HepG2 (cell line): ENCODE results near the gene COL8A2. TPM values are rescaled to one million over a fixed set of nuclear protein-coding genes. Genes with fewer than 3 reads are reported as not detected.

ENCODE experiments used
- ATAC-seq: fragments of 200-7000 bp; cut with Tn5 transposase; 3 replicates; pipeline ENCODE4 v1.9.1; 2020; ENCODE audit warnings: mild to moderate bottlenecking, moderate library complexity
- BruUV-seq: library from RNA; stranded (reverse); fragments of 400-500 nt; replicated peaks from 2 replicates; lab custom pipeline; 2021; lab: Mats Ljungman, UMichigan
- CTCF ChIA-PET: fragments of 300-600 bp; formaldehyde crosslinking; extraction: SDS; loops from one replicate; lab custom pipeline; 2021; ENCODE audit warnings: low total read pairs, inconsistent platforms, low intra/inter-chr PET ratio; lab: Yijun Ruan, JAX
- POLR2A ChIA-PET: fragments of 350-600 bp; sonication (Branson Sonifier 250); formaldehyde crosslinking; loops from one replicate; lab custom pipeline; 2020; ENCODE audit warnings: antibody characterized with exemption, inconsistent platforms; lab: Yijun Ruan, JAX
- DNase-seq: peaks from one replicate; pipeline ENCODE4 v3.0.0-alpha.2; 2015; ENCODE audit warnings: low spot score
- FAIRE-seq: peaks from 3 replicates; lab custom pipeline; 2011; peaks lifted over from hg19 to GRCh38; lab: Jason Lieb, UNC
- H2AFZ ChIP-seq: one replicate; pipeline ENCODE4 v1.6.1; 2011; ENCODE audit warnings: low read length, inconsistent platforms
- H3K27ac ChIP-seq: fragments of 300-600 bp; 3 replicates; pipeline ENCODE4 v1.8.0; 2011; ENCODE audit warnings: mixed run types, mild to moderate bottlenecking, mixed read lengths, low read length, inconsistent platforms; ENCODE audit not compliant: insufficient read depth; ENCODE audit errors: extremely low read length
- H3K27me3 ChIP-seq, 2 experiments: fragments of 200-600 bp in 1 of 2; 2 replicates in 1 of 2; 3 replicates in 1 of 2; pipeline versions ENCODE4 v1.6.0 to v1.8.0; 2011; ENCODE audit warnings: low read length in 2 of 2, mild to moderate bottlenecking in 2 of 2, moderate library complexity in 2 of 2, inconsistent platforms in 1 of 2; ENCODE audit not compliant: insufficient read depth in 2 of 2, control insufficient read depth in 1 of 2
- H3K36me3 ChIP-seq, 2 experiments: fragments of 200-600 bp in 1 of 2; replicated peaks in 1 of 2; 2 replicates in 1 of 2; 3 replicates in 1 of 2; pipeline versions ENCODE4 v1.5.1 to v1.8.0; 2011; ENCODE audit warnings: low read length in 2 of 2, inconsistent platforms in 1 of 2; ENCODE audit not compliant: insufficient read depth in 2 of 2, control insufficient read depth in 1 of 2
- H3K4me1 ChIP-seq: 2 replicates; pipeline ENCODE4 v1.5.1; 2012; ENCODE audit warnings: low read length, inconsistent platforms; ENCODE audit not compliant: insufficient read depth
- H3K4me2 ChIP-seq: 2 replicates; pipeline ENCODE4 v1.6.0; 2011; ENCODE audit warnings: low read depth, low read length, inconsistent platforms
- H3K4me3 ChIP-seq, 3 experiments: fragments of 200-600 bp in 1 of 3; sonication (generic), shearing (Covaris generic) in 1 of 3; replicated peaks in 1 of 3; 2 replicates each; pipeline ENCODE4 v1.5.1; 2011 to 2016; ENCODE audit warnings: low read length in 3 of 3, inconsistent platforms in 2 of 3, low read depth in 2 of 3, mild to moderate bottlenecking in 2 of 3, control low read depth in 1 of 3, mixed read lengths in 1 of 3; ENCODE audit not compliant: insufficient read depth in 1 of 3
- H3K79me2 ChIP-seq: one replicate; pipeline ENCODE4 v1.6.1; 2011; ENCODE audit warnings: low read length, inconsistent platforms; ENCODE audit not compliant: insufficient read depth
- H3K9ac ChIP-seq: 2 replicates; pipeline ENCODE4 v1.6.0; 2011; ENCODE audit warnings: mild to moderate bottlenecking, low read depth, low read length, inconsistent platforms; ENCODE audit not compliant: insufficient read depth
- H3K9me3 ChIP-seq: 2 replicates; pipeline ENCODE4 v1.5.1; 2012; ENCODE audit warnings: mild to moderate bottlenecking, low read length
- H4K20me1 ChIP-seq: 2 replicates; pipeline ENCODE4 v1.6.0; 2011; ENCODE audit warnings: inconsistent platforms, mild to moderate bottlenecking, low read length, moderate library complexity; ENCODE audit not compliant: insufficient read depth
- BHLHE40 ChIP-seq: IDR thresholded peaks from 2 replicates; pipeline ENCODE4 v1.6.1; 2011; ENCODE audit warnings: low read length, improper control_type of control experiment
- CCDC6 ChIP-seq: sonication (generic); formaldehyde crosslinking; IDR thresholded peaks from 2 replicates; pipeline ENCODE4 v1.8.1; 2022; ENCODE audit warnings: mild to moderate bottlenecking, missing genetic modification reagents, moderate library complexity
- CEBPG ChIP-seq: IDR thresholded peaks from 2 replicates; pipeline ENCODE4 v1.6.1; 2016
- CENPT ChIP-seq: sonication (generic); formaldehyde crosslinking; IDR thresholded peaks from 2 replicates; pipeline ENCODE4 v1.8.0; 2022; ENCODE audit warnings: low read depth, mild to moderate bottlenecking, moderate library complexity, missing genetic modification reagents
- GZF1 ChIP-seq: sonication (generic); formaldehyde crosslinking; IDR thresholded peaks from 2 replicates; pipeline ENCODE4 v1.5.1; 2020; ENCODE audit warnings: mild to moderate bottlenecking, missing genetic modification reagents
- HNRNPLL ChIP-seq: fragments of 200-400 bp; formaldehyde crosslinking; IDR thresholded peaks from 2 replicates; pipeline ENCODE4 v1.6.1; 2017; ENCODE audit warnings: mild to moderate bottlenecking, low read depth, low read length; ENCODE audit not compliant: poor library complexity, severe bottlenecking
- RBAK ChIP-seq: sonication (generic); formaldehyde crosslinking; IDR thresholded peaks from 2 replicates; pipeline ENCODE4 v1.5.1; 2020; ENCODE audit warnings: mild to moderate bottlenecking, missing genetic modification reagents
- ZFP36 ChIP-seq: fragments of 150-350 bp; IDR thresholded peaks from 2 replicates; pipeline ENCODE4 v1.6.1; 2018; ENCODE audit warnings: borderline replicate concordance, low read length, low read depth; ENCODE audit not compliant: partially characterized antibody
- ZNF263 ChIP-seq: sonication (generic); formaldehyde crosslinking; IDR thresholded peaks from 2 replicates; pipeline ENCODE4 v1.4.0; 2020; ENCODE audit warnings: missing genetic modification reagents
- WGBS: methylation state at CpG from one replicate; pipeline ENCODE4 v1.1.6; 2017; ENCODE audit warnings: low lambda C conversion rate; 5-methylcytosine and 5-hydroxymethylcytosine counted together
- in situ Hi-C: cut with HindIII; loops from 2 replicates; pipeline ENCODE4 v1.10.0; 2017; ENCODE audit warnings: low pct_unique_long_range_greater_than_20kb; ENCODE audit not compliant: extremely low pct_ligation_motif_present
- intact Hi-C: fragments of 100-400 bp; cut with micrococcal nuclease; formaldehyde crosslinking; loops from one replicate; pipeline ENCODE4 v1.10.0; 2022; ENCODE audit not compliant: unreplicated experiment
- polyA plus RNA-seq, 8 experiments: library from polyadenylated mRNA; depleted of rRNA in 3 of 8; stranded (reverse) in 7 of 8; unstranded in 1 of 8; fragments of >200 nt; fragmentation: Illumina TruSeq in 4 of 8; extraction: Trizol in 4 of 8; gene quantifications; 2 replicates each; pipeline versions ENCODE4 v1.2.1 to v1.2.3, GENCODE V29; 2011 to 2016; ENCODE audit warnings: low read depth in 4 of 8, missing spikeins in 1 of 8, mixed read lengths in 1 of 8; ENCODE audit not compliant: insufficient read depth in 1 of 8
- total RNA-seq, 5 experiments: library from RNA; depleted of rRNA; stranded (reverse); fragments of >200 nt; fragmentation: Illumina TruSeq; extraction: Trizol; gene quantifications; 2 replicates each; pipeline ENCODE4 v1.2.3, GENCODE V29; 2016; ENCODE audit warnings: low read depth in 1 of 5
- TF ChIP-seq, protein P1 (sequence below): sonication (generic); formaldehyde crosslinking; IDR thresholded peaks from 2 replicates; pipeline ENCODE4 v1.8.1; 2023; ENCODE audit warnings: mild to moderate bottlenecking, moderate library complexity, missing genetic modification reagents
- TF ChIP-seq, protein P2 (sequence below): sonication (generic); formaldehyde crosslinking; IDR thresholded peaks from 2 replicates; pipeline ENCODE4 v1.4.0; 2020; ENCODE audit warnings: missing genetic modification reagents
- TF ChIP-seq, protein P3 (sequence below): sonication (generic); formaldehyde crosslinking; IDR thresholded peaks from 2 replicates; pipeline ENCODE4 v1.4.0; 2020; ENCODE audit warnings: mild to moderate bottlenecking, missing genetic modification reagents, borderline replicate concordance

COL8A2 gene
- total and polyA plus RNA-seq, 2 of the 13 experiments (the other 11 are each of a cell fraction or from before 2014, with no cell fraction given): 0.13 to 0.24 TPM

DNA sequence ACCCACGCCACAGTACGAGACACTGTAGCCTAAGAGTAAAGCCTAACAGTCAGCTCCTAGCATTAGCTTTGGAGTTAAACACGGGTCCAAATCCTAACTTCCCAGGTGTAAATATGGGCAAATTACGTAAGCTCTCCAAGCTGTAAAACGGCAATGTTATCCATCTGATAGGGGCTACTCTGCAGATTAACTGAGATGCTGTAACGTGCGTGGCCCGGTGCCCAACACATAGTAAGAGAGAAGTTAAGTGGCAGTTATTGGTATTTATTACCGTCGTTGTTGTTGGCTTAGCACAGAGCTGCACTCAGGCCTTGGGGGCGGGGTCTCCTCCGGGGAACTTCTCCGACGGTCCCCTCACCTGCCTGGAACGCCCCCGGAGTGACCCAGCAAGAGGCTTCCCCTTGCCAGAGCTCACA, 23.8 kb upstream of the COL8A2 start:
- Histone ChIP-seq H3K4me2 (peak overlapping the region; percentile 85), H2AFZ (peak overlapping the region; percentile 24), H4K20me1 (no peaks in the 10 kb centered on the region), H3K9ac (peak overlapping the region; percentile 87), H3K36me3 (no peaks in the 10 kb centered on the region), H3K4me1 (peaks cover 52% of the 10 kb centered on the region), H3K27me3 (no peaks in the 10 kb centered on the region), H3K27ac (peak overlapping the region; percentile 80), H3K79me2 (peaks cover 8% of the 10 kb centered on the region), H3K9me3 (no peaks in the 10 kb centered on the region), H3K4me3 (peak overlapping the region; percentile 76 to 83 (median 81))
- 8% methylated on average over 8 of the region's 16 CpGs for WGBS
- in situ Hi-C loops (no loop called here), intact Hi-C loops (loop anchor here (1.0 to 10.0 kb wide), 3 partner anchors 39 to 276 kb away; no protein-coding TSS in a partner anchor)
- TSS peak; percentile 83 for BruUV-seq
- ChIA-PET POLR2A (interaction anchor here (1.0 to 3.5 kb wide), 13 partner anchors 12 to 315 kb away, joined by 3 to 34 read pairs (median 7); partner anchors contain the start of genes MRPS15 and THRAP3), CTCF (interaction anchor here (1.7 to 2.6 kb wide), 2 partner anchors 39 to 137 kb away, joined by 18 to 43 read pairs; no protein-coding TSS in a partner anchor)
- no peak for DNase-seq
- no peak for FAIRE-seq
- ATAC-seq: no peak
- TF ChIP-seq, protein P1, sequence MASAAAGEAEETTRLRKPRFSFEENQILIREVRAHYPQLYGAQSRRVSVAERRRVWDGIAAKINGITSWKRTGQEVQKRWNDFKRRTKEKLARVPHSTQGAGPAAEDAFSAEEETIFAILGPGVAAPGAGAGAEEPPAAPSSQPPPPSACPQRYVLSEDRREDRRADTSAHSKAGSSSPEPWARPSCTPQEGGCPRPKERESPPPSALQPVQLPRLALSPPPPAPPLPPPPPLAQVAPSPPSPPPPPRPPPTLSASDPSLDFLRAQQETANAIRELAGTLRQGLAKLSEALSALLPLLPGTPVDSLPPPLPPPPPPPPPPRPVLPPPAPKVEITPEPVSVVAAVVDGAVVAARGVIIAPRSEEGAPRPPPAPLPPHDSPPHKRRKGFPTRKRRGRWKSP (CRISPR knock-in tag): no peak; the same call in 1 of the 2 replicates
- TF ChIP-seq BHLHE40 (no peak), CCDC6 (CRISPR knock-in tag) (0 out of 2 replicates have a peak, but pooled peaks have one; percentile 3), ZNF263 (CRISPR knock-in tag) (no peak), GZF1 (CRISPR knock-in tag) (no peak), HNRNPLL (no peak), CEBPG (0 out of 2 replicates have a peak, but pooled peaks have one; percentile 12), RBAK (CRISPR knock-in tag) (no peak), CENPT (CRISPR knock-in tag) (no peak), ZFP36 (no peak)
- TF ChIP-seq, protein P2, sequence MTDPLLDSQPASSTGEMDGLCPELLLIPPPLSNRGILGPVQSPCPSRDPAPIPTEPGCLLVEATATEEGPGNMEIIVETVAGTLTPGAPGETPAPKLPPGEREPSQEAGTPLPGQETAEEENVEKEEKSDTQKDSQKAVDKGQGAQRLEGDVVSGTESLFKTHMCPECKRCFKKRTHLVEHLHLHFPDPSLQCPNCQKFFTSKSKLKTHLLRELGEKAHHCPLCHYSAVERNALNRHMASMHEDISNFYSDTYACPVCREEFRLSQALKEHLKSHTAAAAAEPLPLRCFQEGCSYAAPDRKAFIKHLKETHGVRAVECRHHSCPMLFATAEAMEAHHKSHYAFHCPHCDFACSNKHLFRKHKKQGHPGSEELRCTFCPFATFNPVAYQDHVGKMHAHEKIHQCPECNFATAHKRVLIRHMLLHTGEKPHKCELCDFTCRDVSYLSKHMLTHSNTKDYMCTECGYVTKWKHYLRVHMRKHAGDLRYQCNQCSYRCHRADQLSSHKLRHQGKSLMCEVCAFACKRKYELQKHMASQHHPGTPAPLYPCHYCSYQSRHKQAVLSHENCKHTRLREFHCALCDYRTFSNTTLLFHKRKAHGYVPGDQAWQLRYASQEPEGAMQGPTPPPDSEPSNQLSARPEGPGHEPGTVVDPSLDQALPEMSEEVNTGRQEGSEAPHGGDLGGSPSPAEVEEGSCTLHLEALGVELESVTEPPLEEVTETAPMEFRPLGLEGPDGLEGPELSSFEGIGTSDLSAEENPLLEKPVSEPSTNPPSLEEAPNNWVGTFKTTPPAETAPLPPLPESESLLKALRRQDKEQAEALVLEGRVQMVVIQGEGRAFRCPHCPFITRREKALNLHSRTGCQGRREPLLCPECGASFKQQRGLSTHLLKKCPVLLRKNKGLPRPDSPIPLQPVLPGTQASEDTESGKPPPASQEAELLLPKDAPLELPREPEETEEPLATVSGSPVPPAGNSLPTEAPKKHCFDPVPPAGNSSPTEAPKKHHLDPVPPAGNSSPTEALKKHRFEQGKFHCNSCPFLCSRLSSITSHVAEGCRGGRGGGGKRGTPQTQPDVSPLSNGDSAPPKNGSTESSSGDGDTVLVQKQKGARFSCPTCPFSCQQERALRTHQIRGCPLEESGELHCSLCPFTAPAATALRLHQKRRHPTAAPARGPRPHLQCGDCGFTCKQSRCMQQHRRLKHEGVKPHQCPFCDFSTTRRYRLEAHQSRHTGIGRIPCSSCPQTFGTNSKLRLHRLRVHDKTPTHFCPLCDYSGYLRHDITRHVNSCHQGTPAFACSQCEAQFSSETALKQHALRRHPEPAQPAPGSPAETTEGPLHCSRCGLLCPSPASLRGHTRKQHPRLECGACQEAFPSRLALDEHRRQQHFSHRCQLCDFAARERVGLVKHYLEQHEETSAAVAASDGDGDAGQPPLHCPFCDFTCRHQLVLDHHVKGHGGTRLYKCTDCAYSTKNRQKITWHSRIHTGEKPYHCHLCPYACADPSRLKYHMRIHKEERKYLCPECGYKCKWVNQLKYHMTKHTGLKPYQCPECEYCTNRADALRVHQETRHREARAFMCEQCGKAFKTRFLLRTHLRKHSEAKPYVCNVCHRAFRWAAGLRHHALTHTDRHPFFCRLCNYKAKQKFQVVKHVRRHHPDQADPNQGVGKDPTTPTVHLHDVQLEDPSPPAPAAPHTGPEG (CRISPR knock-in tag): 0 out of 2 replicates have a peak, but pooled peaks have one; percentile 2
- TF ChIP-seq, protein P3, sequence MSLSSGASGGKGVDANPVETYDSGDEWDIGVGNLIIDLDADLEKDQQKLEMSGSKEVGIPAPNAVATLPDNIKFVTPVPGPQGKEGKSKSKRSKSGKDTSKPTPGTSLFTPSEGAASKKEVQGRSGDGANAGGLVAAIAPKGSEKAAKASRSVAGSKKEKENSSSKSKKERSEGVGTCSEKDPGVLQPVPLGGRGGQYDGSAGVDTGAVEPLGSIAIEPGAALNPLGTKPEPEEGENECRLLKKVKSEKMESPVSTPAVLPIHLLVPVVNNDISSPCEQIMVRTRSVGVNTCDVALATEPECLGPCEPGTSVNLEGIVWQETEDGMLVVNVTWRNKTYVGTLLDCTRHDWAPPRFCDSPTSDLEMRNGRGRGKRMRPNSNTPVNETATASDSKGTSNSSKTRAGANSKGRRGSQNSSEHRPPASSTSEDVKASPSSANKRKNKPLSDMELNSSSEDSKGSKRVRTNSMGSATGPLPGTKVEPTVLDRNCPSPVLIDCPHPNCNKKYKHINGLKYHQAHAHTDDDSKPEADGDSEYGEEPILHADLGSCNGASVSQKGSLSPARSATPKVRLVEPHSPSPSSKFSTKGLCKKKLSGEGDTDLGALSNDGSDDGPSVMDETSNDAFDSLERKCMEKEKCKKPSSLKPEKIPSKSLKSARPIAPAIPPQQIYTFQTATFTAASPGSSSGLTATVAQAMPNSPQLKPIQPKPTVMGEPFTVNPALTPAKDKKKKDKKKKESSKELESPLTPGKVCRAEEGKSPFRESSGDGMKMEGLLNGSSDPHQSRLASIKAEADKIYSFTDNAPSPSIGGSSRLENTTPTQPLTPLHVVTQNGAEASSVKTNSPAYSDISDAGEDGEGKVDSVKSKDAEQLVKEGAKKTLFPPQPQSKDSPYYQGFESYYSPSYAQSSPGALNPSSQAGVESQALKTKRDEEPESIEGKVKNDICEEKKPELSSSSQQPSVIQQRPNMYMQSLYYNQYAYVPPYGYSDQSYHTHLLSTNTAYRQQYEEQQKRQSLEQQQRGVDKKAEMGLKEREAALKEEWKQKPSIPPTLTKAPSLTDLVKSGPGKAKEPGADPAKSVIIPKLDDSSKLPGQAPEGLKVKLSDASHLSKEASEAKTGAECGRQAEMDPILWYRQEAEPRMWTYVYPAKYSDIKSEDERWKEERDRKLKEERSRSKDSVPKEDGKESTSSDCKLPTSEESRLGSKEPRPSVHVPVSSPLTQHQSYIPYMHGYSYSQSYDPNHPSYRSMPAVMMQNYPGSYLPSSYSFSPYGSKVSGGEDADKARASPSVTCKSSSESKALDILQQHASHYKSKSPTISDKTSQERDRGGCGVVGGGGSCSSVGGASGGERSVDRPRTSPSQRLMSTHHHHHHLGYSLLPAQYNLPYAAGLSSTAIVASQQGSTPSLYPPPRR (CRISPR knock-in tag): no peak
